Activated T-helper 17 cell treated with anti-CD3 and anti-CD28 coated beads, Interleukin-2, amount 50 U/mL, for 72 hours (primary cell): ENCODE results near the gene RASA3. TPM values are rescaled to one million over a fixed set of nuclear protein-coding genes. Genes with fewer than 3 reads are reported as not detected.
A peak's percentile ranks its signal among the peaks of the same experiment; 100 is the strongest.

Experiments
- ATAC-seq: fragments of 150-1000 bp; cut with Tn5 transposase; replicated peaks from 2 replicates; pipeline ENCODE4 v1.10.0; 2021; ENCODE audit warnings: mild to moderate bottlenecking, moderate library complexity
- H3K27ac Mint-ChIP-seq: one replicate; pipeline ENCODE4 v1.8.0; 2022; ENCODE audit warnings: mixed read lengths
- H3K27me3 Mint-ChIP-seq: one replicate; pipeline ENCODE4 v1.8.0; 2022; ENCODE audit warnings: mixed read lengths
- H3K36me3 Mint-ChIP-seq: one replicate; pipeline ENCODE4 v1.8.0; 2022; ENCODE audit warnings: low read depth, mild to moderate bottlenecking, mixed read lengths
- H3K4me1 Mint-ChIP-seq: one replicate; pipeline ENCODE4 v1.8.0; 2022; ENCODE audit warnings: mixed read lengths
- H3K4me3 Mint-ChIP-seq: one replicate; pipeline ENCODE4 v1.8.0; 2022; ENCODE audit warnings: mild to moderate bottlenecking, mixed read lengths
- H3K9me3 Mint-ChIP-seq: one replicate; pipeline ENCODE4 v1.8.0; 2022; ENCODE audit warnings: mixed read lengths
- total RNA-seq, 2 donors: library from RNA; stranded (reverse); gene quantifications; one replicate each; pipeline ENCODE4 v1.2.3, GENCODE V29; 2022

Gene RASA3
- total RNA-seq, 2 donors from 2014 or later = 18.4 to 62.5 TPM

GRCh38 chr13:114033541-114034315 lies 98.7 kb downstream of the RASA3 start:
- Mint-ChIP-seq H3K27ac (no peak overlapping the region), H3K27me3 (no peaks in the 10 kb centered on the region), H3K9me3 (no peaks in the 10 kb centered on the region), H3K4me1 (peaks cover 10% of the 10 kb centered on the region), H3K4me3 (no peak overlapping the region), H3K36me3 (peaks cover 47% of the 10 kb centered on the region)
- ATAC-seq = no peak

DNA sequence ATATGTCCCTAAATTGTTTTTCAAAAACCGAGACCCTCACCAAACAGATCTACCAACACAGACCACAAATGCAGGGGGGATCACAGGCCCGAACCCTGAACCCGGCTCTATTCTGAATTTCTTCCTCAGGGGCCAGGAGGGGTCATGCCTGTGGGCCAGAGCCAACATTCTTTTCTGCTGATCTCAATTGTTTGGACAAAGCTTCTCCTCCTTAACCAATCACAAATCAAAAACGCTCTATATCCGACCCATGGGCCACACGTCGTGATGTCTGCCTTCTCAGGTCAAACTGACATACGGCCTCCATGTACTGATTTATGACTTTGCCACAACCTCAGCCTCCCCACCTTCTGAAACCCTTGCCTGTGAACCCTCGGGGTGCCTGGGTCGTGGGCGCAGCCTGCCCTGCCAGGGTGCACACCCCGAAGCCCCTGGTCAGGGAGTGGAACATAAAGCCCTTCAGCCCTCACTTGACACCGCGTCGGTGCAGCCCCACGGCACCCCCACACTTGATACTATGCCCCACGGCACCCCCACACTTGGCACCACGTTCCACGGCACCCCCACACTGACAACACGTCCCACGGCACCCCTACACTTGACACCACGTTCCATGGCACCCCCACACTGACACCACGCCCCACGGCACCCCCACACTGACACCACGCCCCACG lies 100.2 kb downstream of the RASA3 start:
- Mint-ChIP-seq H3K27ac (no peak overlapping the region), H3K27me3 (no peaks in the 10 kb centered on the region), H3K36me3 (peaks cover 44% of the 10 kb centered on the region), H3K4me1 (peaks cover 10% of the 10 kb centered on the region), H3K4me3 (no peak overlapping the region), H3K9me3 (no peaks in the 10 kb centered on the region)
- ATAC-seq = no peak

- Mint-ChIP-seq H3K27me3 (no peaks in the 10 kb centered on the region), H3K36me3 (peaks cover 44% of the 10 kb centered on the region), H3K4me3 (no peak overlapping the region), H3K4me1 (peaks cover 10% of the 10 kb centered on the region), H3K9me3 (no peaks in the 10 kb centered on the region), H3K27ac (no peak overlapping the region)
- ATAC-seq = no peak
Observed at GRCh38 chr13:114031631-114032030, 100.8 kb downstream of the RASA3 start.

DNA sequence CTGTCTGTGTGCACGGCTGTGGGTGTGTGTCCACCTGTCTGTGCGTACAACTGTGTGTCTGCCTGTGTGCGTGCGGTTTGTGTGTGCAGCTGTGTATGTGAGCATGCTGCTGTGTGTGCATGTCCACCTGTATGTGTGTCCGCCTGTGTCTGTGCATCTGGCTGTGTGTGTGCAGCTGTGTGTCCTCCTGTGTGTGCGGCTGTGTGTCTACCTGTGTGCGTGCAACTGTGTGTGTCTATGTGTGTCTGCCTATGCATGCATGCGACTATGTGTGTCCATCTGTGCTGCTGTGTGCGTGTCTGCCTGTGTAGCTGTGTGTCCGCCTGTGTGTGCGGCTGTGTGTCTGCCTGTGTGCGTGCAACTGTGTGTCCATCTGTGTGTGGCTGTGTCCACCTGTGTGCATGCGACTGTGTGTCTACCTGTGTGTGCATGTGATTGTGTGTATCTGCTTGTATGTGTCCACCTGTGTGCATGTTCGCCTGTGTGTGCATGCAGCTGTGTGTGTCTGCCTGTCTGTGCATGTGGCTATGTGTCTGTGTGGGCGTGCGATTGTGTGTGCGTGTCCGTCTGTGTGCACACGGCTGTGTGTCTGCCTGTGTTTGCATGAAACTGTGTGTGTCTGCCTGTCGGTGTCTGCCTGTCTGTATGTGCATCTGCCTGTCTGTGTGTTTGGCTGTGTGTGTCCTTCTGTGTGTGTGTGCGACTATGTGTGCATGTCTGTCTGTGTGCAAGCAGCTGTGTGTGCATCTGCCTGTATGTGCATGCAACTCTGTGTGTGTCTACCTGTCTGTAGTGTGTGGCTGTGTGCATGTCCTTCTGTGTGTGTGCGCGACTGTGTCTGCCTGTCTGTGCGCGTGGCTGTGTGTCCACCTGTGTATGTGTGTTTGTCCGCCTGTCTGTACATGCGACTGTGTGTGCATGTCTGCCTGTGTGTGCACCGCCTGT lies 101.5 kb downstream of the RASA3 start:
- ATAC-seq = peak; percentile 6
- peaks cover 10% of the 10 kb centered on the region for H3K4me1 Mint-ChIP-seq
- no peak overlapping the region for H3K4me3 Mint-ChIP-seq
- H3K9me3 Mint-ChIP-seq = no peaks in the 10 kb centered on the region
- peaks cover 43% of the 10 kb centered on the region for H3K36me3 Mint-ChIP-seq
- no peaks in the 10 kb centered on the region for H3K27me3 Mint-ChIP-seq
- H3K27ac Mint-ChIP-seq = no peak overlapping the region

DNA sequence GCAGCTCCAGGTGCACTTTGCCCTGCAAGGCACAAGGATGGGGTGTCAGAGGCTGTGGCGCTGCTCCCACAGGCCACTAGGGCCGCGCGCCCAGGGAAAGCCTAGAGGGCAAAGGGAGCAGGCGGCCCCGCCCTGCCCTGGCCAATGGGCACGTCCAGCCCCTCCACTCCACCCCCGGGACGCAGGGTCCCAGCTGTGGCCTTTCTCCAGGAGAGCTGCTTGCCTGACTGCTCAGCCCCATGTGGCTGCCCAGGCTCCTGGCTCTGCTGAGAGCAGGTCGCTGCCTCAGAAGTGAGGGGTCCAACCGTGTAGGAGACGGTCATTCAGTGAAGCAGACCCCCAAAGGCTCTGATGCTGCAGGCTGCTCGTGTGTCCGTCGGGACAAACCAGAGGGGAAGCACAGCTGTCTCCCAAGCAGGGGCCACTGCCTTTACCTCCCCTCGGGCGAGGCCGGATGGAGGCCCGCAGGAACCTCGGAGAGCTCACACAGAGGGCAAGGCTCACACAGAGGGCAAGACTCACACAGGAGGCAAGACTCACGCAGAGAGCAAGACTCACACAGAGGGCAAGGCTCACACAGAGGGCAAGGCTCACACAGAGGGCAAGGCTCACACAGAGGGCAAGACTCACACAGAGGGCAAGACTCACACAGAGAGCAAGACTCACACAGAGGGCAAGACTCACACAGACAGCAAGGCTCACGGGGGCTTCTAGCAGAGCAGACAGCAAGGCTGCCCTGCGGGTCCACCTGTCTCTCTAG lies 102.4 kb downstream of the RASA3 start:
- H3K4me3 Mint-ChIP-seq = no peak overlapping the region
- peak; percentile 16 for ATAC-seq
- peaks cover 10% of the 10 kb centered on the region for H3K4me1 Mint-ChIP-seq
- no peak overlapping the region for H3K27ac Mint-ChIP-seq
- H3K36me3 Mint-ChIP-seq = peaks cover 41% of the 10 kb centered on the region
- H3K9me3 Mint-ChIP-seq = no peaks in the 10 kb centered on the region
- H3K27me3 Mint-ChIP-seq = no peaks in the 10 kb centered on the region

GRCh38 chr13:114027826-114028225 lies 104.6 kb downstream of the RASA3 start:
- H3K9me3 Mint-ChIP-seq = no peaks in the 10 kb centered on the region

DNA sequence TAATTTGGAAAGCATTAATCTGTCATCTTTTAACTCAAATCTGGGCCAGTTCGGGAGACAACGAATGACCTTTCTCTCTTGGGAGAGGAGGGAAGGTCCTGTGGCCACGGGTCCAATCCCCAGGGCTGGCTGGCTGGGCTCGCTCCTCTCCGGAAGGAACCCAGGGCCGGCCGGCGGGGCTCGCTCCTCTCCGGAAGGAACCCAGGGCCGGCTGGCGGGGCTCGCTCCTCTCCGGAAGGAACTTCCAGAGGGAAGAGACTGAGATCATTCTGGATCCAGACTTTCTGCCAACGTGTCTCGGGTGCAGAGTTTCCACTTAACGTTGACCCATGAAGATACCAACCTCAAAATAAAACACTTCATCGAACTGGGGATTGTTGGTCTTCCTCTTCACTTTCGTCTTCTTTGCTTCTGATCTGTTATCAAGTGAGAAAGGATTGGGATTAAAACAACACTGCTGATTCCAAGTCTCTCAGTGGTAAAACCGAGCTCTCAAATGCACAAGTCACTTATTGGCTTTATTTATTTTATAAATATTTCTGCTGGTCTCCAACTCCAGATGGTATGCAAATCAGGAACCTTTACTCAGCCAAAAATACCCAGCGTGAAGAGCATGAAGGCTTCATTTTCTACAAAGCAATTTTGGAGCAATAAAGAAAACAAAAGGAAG lies 105.2 kb downstream of the RASA3 start:
- Mint-ChIP-seq H3K9me3 (no peaks in the 10 kb centered on the region), H3K4me3 (no peak overlapping the region), H3K36me3 (peaks cover 46% of the 10 kb centered on the region), H3K4me1 (peaks cover 10% of the 10 kb centered on the region), H3K27me3 (no peaks in the 10 kb centered on the region), H3K27ac (no peak overlapping the region)
- ATAC-seq = no peak

More at GRCh38 chr13:114027826-114028225, 104.6 kb downstream of the RASA3 start:
- H3K27ac Mint-ChIP-seq = no peak overlapping the region
- H3K4me3 Mint-ChIP-seq = no peak overlapping the region
- ATAC-seq = no peak
- H3K4me1 Mint-ChIP-seq = peaks cover 10% of the 10 kb centered on the region
- peaks cover 46% of the 10 kb centered on the region for H3K36me3 Mint-ChIP-seq
- H3K27me3 Mint-ChIP-seq = no peaks in the 10 kb centered on the region

DNA sequence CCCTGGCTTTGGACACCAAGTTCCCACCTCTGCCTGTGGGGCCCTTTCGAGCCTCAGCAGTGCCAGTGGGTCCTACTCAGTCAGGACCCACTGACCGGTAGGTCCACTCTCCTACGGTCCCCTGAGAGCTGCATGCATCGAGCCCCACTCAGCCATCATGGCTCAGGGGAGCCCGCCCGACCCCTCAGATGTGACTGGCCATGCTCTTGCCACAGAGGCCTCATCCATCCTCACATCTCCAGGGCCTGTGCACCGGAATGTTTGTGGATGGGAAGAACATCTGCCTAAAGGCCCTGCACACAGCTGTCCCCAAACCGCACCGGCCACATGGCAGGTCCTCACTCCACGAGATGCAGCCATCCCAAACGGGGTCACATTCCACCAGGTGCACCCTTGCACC lies 105.9 kb downstream of the RASA3 start:
- Mint-ChIP-seq H3K27me3 (no peaks in the 10 kb centered on the region), H3K36me3 (peaks cover 48% of the 10 kb centered on the region), H3K4me1 (peaks cover 10% of the 10 kb centered on the region), H3K27ac (no peak overlapping the region), H3K9me3 (no peaks in the 10 kb centered on the region), H3K4me3 (no peak overlapping the region)
- no peak for ATAC-seq

GRCh38 chr13:114025714-114026431 lies 106.5 kb downstream of the RASA3 start:
- Mint-ChIP-seq H3K4me1 (peaks cover 4% of the 10 kb centered on the region), H3K9me3 (no peaks in the 10 kb centered on the region), H3K27ac (peak overlapping the region; percentile 25), H3K36me3 (peaks cover 55% of the 10 kb centered on the region), H3K27me3 (no peaks in the 10 kb centered on the region), H3K4me3 (no peak overlapping the region)
- ATAC-seq = no peak

DNA sequence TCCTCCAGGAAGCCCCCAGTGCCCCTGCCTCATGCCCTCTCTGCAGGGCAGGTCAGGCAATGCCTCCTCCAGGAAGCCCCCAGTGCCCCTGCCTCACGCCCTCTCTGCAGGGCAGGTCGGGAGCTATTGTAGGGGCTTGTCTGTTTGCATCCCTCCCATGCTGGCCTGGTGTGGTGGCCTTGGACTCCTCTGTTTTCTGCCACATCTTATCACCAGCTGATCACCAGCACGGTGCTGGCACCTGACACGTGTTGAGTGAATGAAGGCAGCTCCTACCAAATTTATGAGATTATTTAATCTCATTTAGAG lies 107.1 kb downstream of the RASA3 start:
- no peaks in the 10 kb centered on the region for H3K4me1 Mint-ChIP-seq
- H3K36me3 Mint-ChIP-seq = peaks cover 60% of the 10 kb centered on the region
- H3K4me3 Mint-ChIP-seq = no peak overlapping the region
- ATAC-seq = no peak
- no peaks in the 10 kb centered on the region for H3K27me3 Mint-ChIP-seq
- peak overlapping the region; percentile 25 for H3K27ac Mint-ChIP-seq
- H3K9me3 Mint-ChIP-seq = no peaks in the 10 kb centered on the region

- Mint-ChIP-seq H3K4me3 (no peak overlapping the region), H3K36me3 (peaks cover 59% of the 10 kb centered on the region), H3K9me3 (no peaks in the 10 kb centered on the region), H3K4me1 (no peaks in the 10 kb centered on the region), H3K27ac (peak overlapping the region; percentile 25), H3K27me3 (no peaks in the 10 kb centered on the region)
- no peak for ATAC-seq
Observed at GRCh38 chr13:114024603-114025404, 107.6 kb downstream of the RASA3 start.

DNA sequence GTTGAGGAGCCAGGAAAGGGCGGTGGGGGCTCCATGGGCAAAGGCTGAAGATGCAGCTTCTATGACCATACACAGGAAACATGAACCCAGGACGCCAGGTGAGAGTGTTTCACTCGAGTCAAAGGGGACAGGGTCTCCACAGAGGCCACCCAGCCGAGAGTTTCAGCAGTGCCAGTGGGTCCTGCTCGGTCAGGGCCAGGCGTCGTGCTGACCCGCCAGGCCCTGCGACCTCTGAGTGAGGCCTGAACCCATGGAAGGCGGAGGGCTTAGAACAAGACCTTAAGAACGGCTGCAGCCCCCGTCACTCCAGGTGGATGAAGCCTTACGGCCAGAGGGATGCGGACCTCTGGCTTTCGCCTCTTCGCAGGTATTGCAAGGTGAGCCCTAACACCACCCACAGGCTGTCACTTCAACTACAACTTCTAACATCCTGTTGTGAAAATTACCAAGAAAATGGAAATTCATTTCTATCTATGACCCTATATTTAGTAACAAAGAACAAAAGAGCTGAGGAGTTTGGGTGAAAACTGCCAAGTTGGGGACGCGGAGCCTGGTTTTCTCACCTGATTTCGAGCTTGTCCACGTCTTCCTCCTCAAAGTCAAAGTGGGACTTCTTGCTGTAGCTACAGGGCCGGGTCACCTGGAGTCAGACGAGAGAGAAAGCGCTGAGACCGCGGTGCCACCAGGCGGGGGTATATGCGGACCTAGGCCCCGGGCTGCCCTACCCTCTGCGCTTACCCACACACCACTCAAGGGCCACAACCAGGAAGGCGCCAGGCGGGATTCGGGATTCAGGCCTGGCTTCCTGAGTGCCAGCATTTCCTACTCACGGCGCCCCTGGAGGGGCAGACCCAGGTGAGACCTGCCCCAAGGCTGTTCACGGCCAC lies 108.5 kb downstream of the RASA3 start:
- Mint-ChIP-seq H3K27ac (peak overlapping the region; percentile 63), H3K4me3 (no peak overlapping the region), H3K27me3 (no peaks in the 10 kb centered on the region), H3K9me3 (no peaks in the 10 kb centered on the region), H3K36me3 (peaks cover 60% of the 10 kb centered on the region), H3K4me1 (no peaks in the 10 kb centered on the region)
- no peak for ATAC-seq
